GM12801 (cell line): ENCODE results near the gene SYNJ2BP.

Experiments used
- TF ChIP-seq, protein P1 (sequence below): IDR thresholded peaks from one replicate; pipeline ENCODE4 v1.5.1; 2011; ENCODE audit warnings: control low read depth; ENCODE audit not compliant: insufficient read length; ENCODE audit errors: extremely low read depth

SYNJ2BP gene

DNA sequence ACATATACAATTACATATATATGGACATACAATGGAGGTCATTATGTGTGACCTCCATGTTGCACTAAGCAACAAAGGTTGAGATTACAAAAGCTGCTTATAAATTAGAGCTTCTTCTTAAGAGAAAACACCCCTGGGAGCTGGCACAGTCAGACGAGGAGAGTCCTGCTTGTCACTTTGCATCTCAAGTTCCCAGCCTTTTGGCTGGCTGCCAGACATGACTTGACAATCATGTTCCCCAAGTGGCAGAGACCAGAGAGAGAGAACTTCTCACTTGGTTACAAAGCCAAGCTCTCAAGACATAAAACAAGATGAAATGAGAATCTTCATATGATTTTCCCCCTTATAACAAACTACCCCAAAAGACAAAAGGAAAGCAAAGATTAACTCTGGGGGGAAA is 8.5 kb upstream of the SYNJ2BP start:
- TF ChIP-seq, protein P1, sequence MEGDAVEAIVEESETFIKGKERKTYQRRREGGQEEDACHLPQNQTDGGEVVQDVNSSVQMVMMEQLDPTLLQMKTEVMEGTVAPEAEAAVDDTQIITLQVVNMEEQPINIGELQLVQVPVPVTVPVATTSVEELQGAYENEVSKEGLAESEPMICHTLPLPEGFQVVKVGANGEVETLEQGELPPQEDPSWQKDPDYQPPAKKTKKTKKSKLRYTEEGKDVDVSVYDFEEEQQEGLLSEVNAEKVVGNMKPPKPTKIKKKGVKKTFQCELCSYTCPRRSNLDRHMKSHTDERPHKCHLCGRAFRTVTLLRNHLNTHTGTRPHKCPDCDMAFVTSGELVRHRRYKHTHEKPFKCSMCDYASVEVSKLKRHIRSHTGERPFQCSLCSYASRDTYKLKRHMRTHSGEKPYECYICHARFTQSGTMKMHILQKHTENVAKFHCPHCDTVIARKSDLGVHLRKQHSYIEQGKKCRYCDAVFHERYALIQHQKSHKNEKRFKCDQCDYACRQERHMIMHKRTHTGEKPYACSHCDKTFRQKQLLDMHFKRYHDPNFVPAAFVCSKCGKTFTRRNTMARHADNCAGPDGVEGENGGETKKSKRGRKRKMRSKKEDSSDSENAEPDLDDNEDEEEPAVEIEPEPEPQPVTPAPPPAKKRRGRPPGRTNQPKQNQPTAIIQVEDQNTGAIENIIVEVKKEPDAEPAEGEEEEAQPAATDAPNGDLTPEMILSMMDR = no peak

DNA sequence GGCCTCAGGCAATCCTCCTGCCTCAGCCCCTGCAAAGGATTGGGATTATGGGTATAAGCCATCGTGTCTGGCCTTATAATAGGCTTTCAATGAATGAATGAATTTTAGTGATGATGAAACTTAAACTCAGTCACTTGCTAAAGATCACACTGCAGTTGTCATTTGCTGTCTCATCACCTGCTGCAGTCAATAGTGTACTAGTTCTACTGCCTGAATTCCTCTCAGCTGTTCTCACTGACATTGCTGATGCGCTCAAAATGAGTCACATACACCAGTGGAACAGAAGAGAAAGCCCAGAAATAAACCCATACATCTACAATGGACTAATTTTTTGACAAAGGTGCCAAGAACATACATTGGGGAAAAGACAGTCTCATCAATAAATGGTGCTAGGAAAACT is 5.6 kb upstream of the SYNJ2BP start:
- TF ChIP-seq, protein P1 = no peak

DNA sequence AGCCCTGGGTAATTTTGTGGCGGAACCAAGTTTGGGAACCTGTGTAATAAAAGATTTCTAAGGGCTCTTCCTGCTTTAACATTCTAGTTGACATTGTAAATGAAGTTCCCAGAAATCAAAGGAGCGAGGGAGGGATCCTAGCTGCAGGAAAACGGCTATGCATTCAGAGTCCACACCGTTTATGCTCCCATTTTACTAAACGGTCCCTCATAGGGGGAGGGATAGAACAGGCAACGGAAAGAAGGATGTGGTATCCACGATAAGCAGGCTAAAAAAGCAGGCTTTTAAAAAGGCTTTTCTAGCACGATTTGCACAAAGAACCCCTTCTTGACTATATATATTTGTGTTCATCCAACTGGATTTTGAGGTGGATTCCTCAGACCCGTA is 559 bp downstream of the SYNJ2BP start:
- TF ChIP-seq, protein P1 = no peak

- TF ChIP-seq, protein P1 = no peak
Observed at GRCh38 chr14:70415788-70416187, 1.1 kb downstream of the SYNJ2BP start.

GRCh38 chr14:70407621-70408020 is 9.3 kb downstream of the SYNJ2BP start:
- TF ChIP-seq, protein P1 = no peak

GRCh38 chr14:70401643-70402042 is 15.2 kb downstream of the SYNJ2BP start:
- TF ChIP-seq, protein P1 = no peak

DNA sequence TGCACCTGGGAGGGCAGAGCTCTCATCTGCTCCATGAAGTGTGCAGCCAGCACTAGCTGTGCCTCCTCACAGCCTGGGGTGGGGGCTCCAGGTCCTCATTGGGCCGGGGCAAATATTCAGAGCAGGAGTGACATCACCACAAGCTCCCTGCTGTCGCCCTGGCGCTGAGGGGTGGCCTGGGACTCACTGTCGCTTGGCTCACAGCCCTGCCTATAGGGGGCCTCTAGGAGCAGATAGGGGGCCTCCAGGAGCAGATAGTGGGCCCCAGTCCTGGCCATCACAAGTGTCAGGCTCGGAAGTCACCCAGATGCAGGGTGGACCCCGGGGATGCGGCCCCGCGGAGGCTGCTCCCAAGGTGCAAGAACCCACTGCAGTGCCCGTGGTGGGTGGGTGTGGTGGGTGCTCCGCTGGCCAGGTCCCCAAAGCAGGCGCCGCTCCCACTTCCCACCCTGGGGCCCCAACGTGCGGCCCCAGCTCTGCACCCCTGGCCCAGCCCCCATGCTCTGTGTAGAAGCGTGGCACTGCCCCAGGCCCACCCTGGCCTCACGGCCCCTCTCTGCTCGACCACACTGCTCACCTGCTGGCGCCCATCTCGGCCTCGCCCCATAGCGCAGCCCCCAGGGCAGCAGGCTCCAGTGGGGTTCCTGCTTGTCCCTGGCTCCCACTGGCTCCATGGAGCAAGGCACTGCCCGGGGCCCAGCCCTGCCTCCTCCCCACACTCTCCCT is 18.0 kb downstream of the SYNJ2BP start:
- TF ChIP-seq, protein P1 = no peak
